Brain microvascular endothelial cell (primary cell): ENCODE results near the gene SDK1.

Experiments
- DNase-seq: peaks from one replicate; pipeline ENCODE4 v3.0.0-alpha.2; 2020
- H3K27ac ChIP-seq: fragments of 250-450 bp; sonication (Bioruptor Pico); 2 replicates; pipeline ENCODE4 v1.5.1; 2020; ENCODE audit warnings: mild to moderate bottlenecking, moderate library complexity
- H3K27me3 ChIP-seq: fragments of 250-450 bp; sonication (Bioruptor Pico); replicated peaks from 2 replicates; pipeline ENCODE4 v1.5.1; 2020; ENCODE audit warnings: mild to moderate bottlenecking
- H3K36me3 ChIP-seq: fragments of 250-450 bp; sonication (Bioruptor Pico); replicated peaks from 2 replicates; pipeline ENCODE4 v1.5.1; 2020; ENCODE audit warnings: mild to moderate bottlenecking
- H3K4me3 ChIP-seq: 2 replicates; pipeline ENCODE4 v1.5.1; 2011; ENCODE audit warnings: low read depth, mild to moderate bottlenecking, control low read depth, low read length, moderate library complexity
- in situ Hi-C: cut with HindIII; loops from 2 replicates; pipeline ENCODE4 v1.10.0; 2017; ENCODE audit warnings: low sequenced_read_pairs, low pct_ligation_motif_present
- TF ChIP-seq, protein P1 (sequence below): IDR thresholded peaks from 2 replicates; pipeline ENCODE4 v1.5.1; 2011; ENCODE audit warnings: low read depth, mild to moderate bottlenecking, moderate library complexity, low read length, control low read depth, inconsistent platforms; ENCODE audit errors: missing control alignments

The SDK1 gene

DNA sequence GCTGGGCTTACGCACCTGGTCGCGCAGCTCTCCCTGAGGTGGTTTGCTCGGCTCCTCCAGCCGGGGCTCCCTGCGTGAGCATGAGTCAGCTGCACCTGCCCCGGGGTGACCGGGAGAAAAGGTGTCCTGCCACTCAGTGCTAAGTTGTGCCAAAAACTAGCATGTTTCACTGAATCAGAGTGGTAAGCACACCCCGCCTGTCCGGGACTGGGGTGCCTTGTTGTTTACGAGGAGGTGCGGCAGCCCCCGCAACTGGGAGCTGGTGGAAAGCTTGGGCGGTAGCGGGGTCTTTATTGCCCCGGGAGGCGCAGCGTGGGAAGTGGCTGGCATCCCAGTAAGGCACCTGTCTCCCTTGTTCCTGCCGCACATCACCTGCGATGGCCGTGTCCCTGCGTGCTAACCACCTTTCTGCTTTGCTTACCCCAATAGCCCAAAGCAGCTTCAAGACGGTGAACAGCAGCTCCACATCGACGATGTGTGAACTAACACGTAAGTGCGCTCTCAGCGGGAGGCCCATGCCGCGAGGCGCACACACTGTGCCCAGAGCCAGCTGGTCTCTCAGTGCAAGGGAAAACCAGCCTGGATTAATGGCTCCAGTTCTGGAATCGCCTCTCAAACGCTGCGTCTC lies 874.4 kb downstream of the SDK1 start:
- no peak overlapping the region for H3K4me3 ChIP-seq
- no peak overlapping the region for H3K27ac ChIP-seq
- TF ChIP-seq, protein P1, sequence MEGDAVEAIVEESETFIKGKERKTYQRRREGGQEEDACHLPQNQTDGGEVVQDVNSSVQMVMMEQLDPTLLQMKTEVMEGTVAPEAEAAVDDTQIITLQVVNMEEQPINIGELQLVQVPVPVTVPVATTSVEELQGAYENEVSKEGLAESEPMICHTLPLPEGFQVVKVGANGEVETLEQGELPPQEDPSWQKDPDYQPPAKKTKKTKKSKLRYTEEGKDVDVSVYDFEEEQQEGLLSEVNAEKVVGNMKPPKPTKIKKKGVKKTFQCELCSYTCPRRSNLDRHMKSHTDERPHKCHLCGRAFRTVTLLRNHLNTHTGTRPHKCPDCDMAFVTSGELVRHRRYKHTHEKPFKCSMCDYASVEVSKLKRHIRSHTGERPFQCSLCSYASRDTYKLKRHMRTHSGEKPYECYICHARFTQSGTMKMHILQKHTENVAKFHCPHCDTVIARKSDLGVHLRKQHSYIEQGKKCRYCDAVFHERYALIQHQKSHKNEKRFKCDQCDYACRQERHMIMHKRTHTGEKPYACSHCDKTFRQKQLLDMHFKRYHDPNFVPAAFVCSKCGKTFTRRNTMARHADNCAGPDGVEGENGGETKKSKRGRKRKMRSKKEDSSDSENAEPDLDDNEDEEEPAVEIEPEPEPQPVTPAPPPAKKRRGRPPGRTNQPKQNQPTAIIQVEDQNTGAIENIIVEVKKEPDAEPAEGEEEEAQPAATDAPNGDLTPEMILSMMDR: no peak
- in situ Hi-C loops: no loop called here
- H3K27me3 ChIP-seq: no peaks in the 10 kb centered on the region
- H3K36me3 ChIP-seq: no peaks in the 10 kb centered on the region
- DNase-seq: no peak

GRCh38 chr7:4177001-4177400 lies 875.9 kb downstream of the SDK1 start:
- no peaks in the 10 kb centered on the region for H3K36me3 ChIP-seq
- no peaks in the 10 kb centered on the region for H3K27me3 ChIP-seq
- no peak overlapping the region for H3K27ac ChIP-seq
- in situ Hi-C loops: no loop called here
- no peak for DNase-seq
- H3K4me3 ChIP-seq: no peak overlapping the region
- TF ChIP-seq, protein P1: no peak

GRCh38 chr7:4178416-4178815 lies 877.4 kb downstream of the SDK1 start:
- in situ Hi-C loops: no loop called here
- TF ChIP-seq, protein P1: no peak

GRCh38 chr7:4178916-4179687 lies 878.0 kb downstream of the SDK1 start:
- Histone ChIP-seq H3K27me3 (no peaks in the 10 kb centered on the region), H3K27ac (no peak overlapping the region), H3K4me3 (no peak overlapping the region), H3K36me3 (no peaks in the 10 kb centered on the region)
- in situ Hi-C loops: no loop called here
- no peak for DNase-seq
- TF ChIP-seq, protein P1: no peak

More at GRCh38 chr7:4178416-4178815, 877.4 kb downstream of the SDK1 start:
- no peaks in the 10 kb centered on the region for H3K27me3 ChIP-seq
- no peaks in the 10 kb centered on the region for H3K36me3 ChIP-seq
- H3K27ac ChIP-seq: no peak overlapping the region
- no peak overlapping the region for H3K4me3 ChIP-seq
- no peak for DNase-seq

- TF ChIP-seq, protein P1: no peak
Observed at GRCh38 chr7:4179688-4180380, 878.8 kb downstream of the SDK1 start.

More at GRCh38 chr7:4179688-4180380, 878.8 kb downstream of the SDK1 start:
- Histone ChIP-seq H3K4me3 (no peak overlapping the region), H3K36me3 (no peaks in the 10 kb centered on the region), H3K27ac (no peak overlapping the region), H3K27me3 (no peaks in the 10 kb centered on the region)
- no peak for DNase-seq
- in situ Hi-C loops: no loop called here
